Measurements from ENCODE around the gene CHRM1.
A peak's percentile ranks its signal among the peaks of the same experiment; 100 is the strongest.

CHRM1 gene

DNA sequence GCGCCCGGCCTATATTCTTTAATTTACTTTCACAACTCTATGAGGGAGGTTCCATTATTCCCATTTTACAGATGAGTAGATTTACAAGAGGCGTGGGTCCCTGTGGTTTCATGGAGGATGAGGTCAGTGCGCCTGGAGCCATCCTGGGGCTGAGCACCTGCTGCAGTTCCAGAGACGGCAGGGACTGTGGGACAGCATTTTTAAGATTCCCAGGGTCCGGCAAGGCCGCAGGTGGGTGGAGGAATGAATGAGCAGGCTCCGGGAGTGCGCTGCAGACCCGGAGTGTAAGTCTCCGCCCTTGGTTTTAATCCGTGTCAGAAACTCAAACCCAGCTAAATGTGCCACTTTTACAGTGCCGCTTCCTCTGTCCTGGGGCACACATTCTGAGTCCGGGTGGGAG lies 4.1 kb upstream of the CHRM1 start:
- 7% methylated on average over 13 of the region's 14 CpGs for WGBS
- Histone ChIP-seq H3K9me3 (ENCODE audit: insufficient read depth, low read depth, low read length) (no peaks in the 10 kb centered on the region), H3K27ac (ENCODE audit: low read depth, low read length) (no peak overlapping the region), H3K27me3 (ENCODE audit: insufficient read depth, low read length) (peaks cover 79% of the 10 kb centered on the region), H3K4me1 (ENCODE audit: insufficient read depth, low read length) (peaks cover 9% of the 10 kb centered on the region), H3K9ac (ENCODE audit: low read depth, low read length) (no peak overlapping the region), H3K4me3 (ENCODE audit: low read length) (peak overlapping the region; percentile 65), H3K36me3 (ENCODE audit: insufficient read depth, low read length) (no peaks in the 10 kb centered on the region)

- Histone ChIP-seq H3K27ac (ENCODE audit: low read depth, low read length) (no peak overlapping the region), H3K27me3 (ENCODE audit: insufficient read depth, low read length) (peaks cover 69% of the 10 kb centered on the region), H3K36me3 (ENCODE audit: insufficient read depth, low read length) (no peaks in the 10 kb centered on the region), H3K9ac (ENCODE audit: low read depth, low read length) (peak overlapping the region; percentile 21), H3K4me3 (ENCODE audit: low read length) (peak overlapping the region; percentile 42), H3K4me1 (ENCODE audit: insufficient read depth, low read length) (peaks cover 9% of the 10 kb centered on the region), H3K9me3 (ENCODE audit: insufficient read depth, low read depth, low read length) (no peaks in the 10 kb centered on the region)
- 7% methylated on average over 49 of the region's 52 CpGs for WGBS
Measured at GRCh38 chr11:62923601-62924411, 2.6 kb upstream of the CHRM1 start.

- no peak overlapping the region for H3K4me3 ChIP-seq (ENCODE audit: low read length)
- 34% methylated on average over 23 of the region's 24 CpGs for WGBS
- no peak overlapping the region for H3K27ac ChIP-seq (ENCODE audit: low read depth, low read length)
- H3K27me3 ChIP-seq (ENCODE audit: insufficient read depth, low read length) = peaks cover 59% of the 10 kb centered on the region
- peaks cover 9% of the 10 kb centered on the region for H3K4me1 ChIP-seq (ENCODE audit: insufficient read depth, low read length)
- H3K9me3 ChIP-seq (ENCODE audit: insufficient read depth, low read depth, low read length) = no peaks in the 10 kb centered on the region
- H3K36me3 ChIP-seq (ENCODE audit: insufficient read depth, low read length) = no peaks in the 10 kb centered on the region
- no peak overlapping the region for H3K9ac ChIP-seq (ENCODE audit: low read depth, low read length)
Measured at GRCh38 chr11:62922653-62923431, 1.7 kb upstream of the CHRM1 start.

- 77% methylated on average over 4 of the region's 4 CpGs for WGBS
Measured at GRCh38 chr11:62922189-62922589, 1.0 kb upstream of the CHRM1 start.

GRCh38 chr11:62921573-62922188 lies 518 bp upstream of the CHRM1 start:
- 82% methylated on average over 19 of the region's 19 CpGs for WGBS
- Histone ChIP-seq H3K27ac (ENCODE audit: low read depth, low read length) (no peak overlapping the region), H3K4me1 (ENCODE audit: insufficient read depth, low read length) (no peaks in the 10 kb centered on the region; the same call in 1 of the 2 replicates), H3K27me3 (ENCODE audit: insufficient read depth, low read length) (peaks cover 48% of the 10 kb centered on the region), H3K4me3 (ENCODE audit: low read length) (no peak overlapping the region), H3K36me3 (ENCODE audit: insufficient read depth, low read length) (no peaks in the 10 kb centered on the region), H3K9me3 (ENCODE audit: insufficient read depth, low read depth, low read length) (no peaks in the 10 kb centered on the region), H3K9ac (ENCODE audit: low read depth, low read length) (no peak overlapping the region)

More at GRCh38 chr11:62922189-62922589, 1.0 kb upstream of the CHRM1 start:
- H3K36me3 ChIP-seq (ENCODE audit: insufficient read depth, low read length) = no peaks in the 10 kb centered on the region
- H3K27me3 ChIP-seq (ENCODE audit: insufficient read depth, low read length) = peaks cover 53% of the 10 kb centered on the region
- H3K9ac ChIP-seq (ENCODE audit: low read depth, low read length) = no peak overlapping the region
- H3K9me3 ChIP-seq (ENCODE audit: insufficient read depth, low read depth, low read length) = no peaks in the 10 kb centered on the region
- H3K27ac ChIP-seq (ENCODE audit: low read depth, low read length) = no peak overlapping the region
- H3K4me1 ChIP-seq (ENCODE audit: insufficient read depth, low read length) = peaks cover 3% of the 10 kb centered on the region; the same call in 1 of the 2 replicates
- no peak overlapping the region for H3K4me3 ChIP-seq (ENCODE audit: low read length)

DNA sequence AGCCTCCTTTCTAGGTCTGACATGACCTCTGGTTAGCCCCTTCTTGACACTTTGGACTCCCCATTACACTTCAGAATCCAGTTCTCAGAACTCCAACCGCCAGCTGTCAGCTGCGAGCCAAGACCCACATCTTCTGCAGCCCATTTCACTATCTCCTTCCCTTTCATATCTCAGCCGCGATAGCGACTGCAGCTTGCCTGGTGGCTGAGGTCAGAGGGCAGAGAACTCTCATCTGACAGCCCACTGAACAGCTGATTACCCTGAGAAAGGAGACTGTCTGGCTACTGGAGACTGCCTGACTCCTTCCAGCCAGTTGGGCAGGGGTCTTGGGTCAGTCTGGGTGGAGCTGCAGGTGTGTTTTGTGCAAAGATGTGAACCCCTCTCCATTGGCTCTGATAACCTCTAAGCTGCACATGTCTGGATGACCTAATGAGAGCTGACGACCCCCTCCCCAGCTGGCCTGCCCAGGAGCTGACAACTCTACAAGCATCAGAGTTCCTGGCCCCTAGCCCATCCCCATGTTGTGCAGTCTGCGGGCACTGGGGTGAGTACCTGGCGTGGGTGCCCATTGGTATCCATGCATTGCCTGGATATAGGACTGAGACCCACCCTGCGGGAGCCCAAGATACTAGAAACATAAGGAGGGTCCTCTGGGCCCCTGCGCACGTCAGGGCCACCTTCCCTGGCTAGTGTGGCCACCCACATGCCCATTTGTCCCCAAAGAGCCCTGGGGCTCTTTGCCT lies 1.1 kb downstream of the CHRM1 start:
- Histone ChIP-seq H3K4me3 (ENCODE audit: low read length) (no peak overlapping the region), H3K4me1 (ENCODE audit: insufficient read depth, low read length) (no peaks in the 10 kb centered on the region; the same call in 1 of the 2 replicates), H3K27ac (ENCODE audit: low read depth, low read length) (no peak overlapping the region), H3K27me3 (ENCODE audit: insufficient read depth, low read length) (peaks cover 31% of the 10 kb centered on the region), H3K9ac (ENCODE audit: low read depth, low read length) (no peak overlapping the region), H3K9me3 (ENCODE audit: insufficient read depth, low read depth, low read length) (no peaks in the 10 kb centered on the region), H3K36me3 (ENCODE audit: insufficient read depth, low read length) (no peaks in the 10 kb centered on the region)
- WGBS = 86% methylated on average over 11 of the region's 11 CpGs

DNA sequence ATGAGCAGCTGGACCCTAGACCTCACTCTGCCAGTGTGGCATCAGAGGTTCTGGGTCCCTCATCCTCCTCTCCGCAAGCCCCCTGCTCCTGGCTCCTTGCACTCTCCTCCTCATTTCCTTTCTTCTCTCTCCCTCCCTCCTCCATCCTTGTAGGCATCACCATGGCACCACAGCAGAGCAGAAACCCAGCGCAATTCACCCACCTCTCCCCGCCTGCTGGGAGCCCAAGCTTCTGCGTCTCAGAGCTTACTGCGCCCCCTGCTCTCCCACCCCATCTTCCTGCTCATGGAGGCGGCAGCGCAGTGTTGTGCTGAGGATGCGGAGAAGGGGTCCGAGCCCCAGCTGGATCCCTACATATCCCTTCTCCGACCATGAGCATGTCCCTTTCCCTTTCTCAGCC lies 1.7 kb downstream of the CHRM1 start:
- H3K27me3 ChIP-seq (ENCODE audit: insufficient read depth, low read length) = peaks cover 25% of the 10 kb centered on the region
- H3K9me3 ChIP-seq (ENCODE audit: insufficient read depth, low read depth, low read length) = no peaks in the 10 kb centered on the region
- H3K27ac ChIP-seq (ENCODE audit: low read depth, low read length) = no peak overlapping the region
- H3K4me1 ChIP-seq (ENCODE audit: insufficient read depth, low read length) = no peaks in the 10 kb centered on the region; the same call in 1 of the 2 replicates
- no peak overlapping the region for H3K4me3 ChIP-seq (ENCODE audit: low read length)
- H3K36me3 ChIP-seq (ENCODE audit: insufficient read depth, low read length) = no peaks in the 10 kb centered on the region
- 76% methylated on average over 10 of the region's 10 CpGs for WGBS
- H3K9ac ChIP-seq (ENCODE audit: low read depth, low read length) = no peak overlapping the region

GRCh38 chr11:62918531-62918930 lies 2.6 kb downstream of the CHRM1 start:
- H3K9ac ChIP-seq (ENCODE audit: low read depth, low read length) = no peak overlapping the region
- no peak overlapping the region for H3K27ac ChIP-seq (ENCODE audit: low read depth, low read length)
- H3K36me3 ChIP-seq (ENCODE audit: insufficient read depth, low read length) = no peaks in the 10 kb centered on the region
- H3K27me3 ChIP-seq (ENCODE audit: insufficient read depth, low read length) = peaks cover 16% of the 10 kb centered on the region
- 48% methylated on average over 5 of the region's 5 CpGs for WGBS
- no peaks in the 10 kb centered on the region for H3K9me3 ChIP-seq (ENCODE audit: insufficient read depth, low read depth, low read length)
- no peaks in the 10 kb centered on the region; the same call in 1 of the 2 replicates for H3K4me1 ChIP-seq (ENCODE audit: insufficient read depth, low read length)
- no peak overlapping the region for H3K4me3 ChIP-seq (ENCODE audit: low read length)

DNA sequence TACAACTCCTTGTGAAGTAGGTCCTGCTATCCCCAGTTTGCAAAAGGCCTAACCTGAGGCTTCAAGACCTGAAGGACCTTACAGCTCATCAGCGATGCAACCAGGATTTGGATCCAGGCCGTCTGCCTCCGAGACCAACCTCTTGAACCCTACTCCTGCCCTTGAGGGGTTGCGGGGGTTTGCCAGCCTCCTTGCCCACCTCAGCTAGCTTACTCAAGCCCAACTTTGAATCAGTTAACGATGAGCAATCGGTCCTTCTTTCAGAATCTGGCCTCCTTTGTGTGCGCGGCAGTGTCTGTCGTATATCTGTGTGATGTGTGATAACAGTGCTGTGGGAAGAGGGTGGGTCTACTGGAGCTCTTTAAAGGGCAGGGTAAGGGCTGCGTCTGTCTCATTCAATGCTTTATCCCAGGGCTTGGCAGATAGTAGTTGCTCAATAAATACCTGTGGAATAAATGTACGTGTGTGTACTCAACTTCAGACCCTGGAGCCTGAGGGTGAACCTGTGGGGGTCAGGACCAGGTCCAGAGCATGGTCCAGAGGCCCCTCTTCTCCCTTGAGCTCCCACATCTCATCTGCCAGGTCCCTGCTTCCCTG lies 3.2 kb downstream of the CHRM1 start:
- Histone ChIP-seq H3K4me1 (ENCODE audit: insufficient read depth, low read length) (no peaks in the 10 kb centered on the region; the same call in 1 of the 2 replicates), H3K27me3 (ENCODE audit: insufficient read depth, low read length) (peaks cover 11% of the 10 kb centered on the region), H3K9me3 (ENCODE audit: insufficient read depth, low read depth, low read length) (no peaks in the 10 kb centered on the region), H3K36me3 (ENCODE audit: insufficient read depth, low read length) (no peaks in the 10 kb centered on the region), H3K9ac (ENCODE audit: low read depth, low read length) (no peak overlapping the region), H3K4me3 (ENCODE audit: low read length) (no peak overlapping the region), H3K27ac (ENCODE audit: low read depth, low read length) (no peak overlapping the region)
- WGBS = 91% methylated on average over 11 of the region's 11 CpGs

DNA sequence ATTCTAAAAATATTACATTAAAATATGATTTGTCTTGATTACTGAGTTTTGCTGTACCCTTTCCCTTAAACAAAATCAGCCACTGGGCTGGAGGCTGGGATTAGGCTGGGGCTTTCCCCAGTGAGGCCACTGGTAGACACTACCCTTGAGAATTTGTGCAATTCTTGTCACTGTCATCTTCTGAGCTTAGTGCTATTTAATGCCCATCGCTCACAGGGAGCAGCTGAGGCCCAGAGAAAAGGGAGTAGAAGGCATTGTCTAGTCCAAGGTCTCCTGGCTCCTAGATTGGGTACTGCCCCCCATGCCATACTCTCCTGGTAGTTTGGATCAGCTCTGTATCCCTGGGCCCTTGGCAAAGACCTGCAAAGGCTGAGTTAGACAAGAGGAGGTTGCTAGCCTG lies 6.7 kb downstream of the CHRM1 start:
- H3K27ac ChIP-seq (ENCODE audit: low read depth, low read length) = no peak overlapping the region
- no peak overlapping the region for H3K4me3 ChIP-seq (ENCODE audit: low read length)
- no peaks in the 10 kb centered on the region for H3K36me3 ChIP-seq (ENCODE audit: insufficient read depth, low read length)
- 97% methylated on average over 1 of the region's 1 CpG for WGBS
- H3K4me1 ChIP-seq (ENCODE audit: insufficient read depth, low read length) = peaks cover 5% of the 10 kb centered on the region
- H3K27me3 ChIP-seq (ENCODE audit: insufficient read depth, low read length) = no peaks in the 10 kb centered on the region
- H3K9ac ChIP-seq (ENCODE audit: low read depth, low read length) = no peak overlapping the region
- no peaks in the 10 kb centered on the region for H3K9me3 ChIP-seq (ENCODE audit: insufficient read depth, low read depth, low read length)

Measured in HUES64 (cell line).